Keratinocyte (primary cell): ENCODE data around the gene TNFSF11. TPM values are rescaled to one million over a fixed set of nuclear protein-coding genes. Genes with fewer than 3 reads are reported as not detected.

Experiments used
- DNase-seq: peaks from one replicate; pipeline ENCODE4 v3.0.0-alpha.2; 2011; ENCODE audit warnings: low read depth, missing footprints, low spot score
- FAIRE-seq: peaks from 2 replicates; lab custom pipeline; 2011; peaks lifted over from hg19 to GRCh38; lab: Jason Lieb, UNC
- H2AFZ ChIP-seq: 2 replicates; pipeline ENCODE4 v1.6.0; 2012; ENCODE audit warnings: low read length, control low read depth, inconsistent platforms; ENCODE audit not compliant: control insufficient read depth
- H3K27ac ChIP-seq: 2 replicates; pipeline ENCODE4 v1.5.1; 2011; ENCODE audit warnings: low read length; ENCODE audit not compliant: control insufficient read depth, insufficient read depth
- H3K27me3 ChIP-seq: 3 replicates; pipeline ENCODE4 v1.6.0; 2011; ENCODE audit warnings: low read length; ENCODE audit not compliant: control insufficient read depth, insufficient read depth; ENCODE audit errors: extremely low read depth
- H3K36me3 ChIP-seq, 2 experiments: 2 replicates in 1 of 2; 3 replicates in 1 of 2; pipeline ENCODE4 v1.5.1; 2011; ENCODE audit warnings: low read length in 2 of 2, mild to moderate bottlenecking in 1 of 2; ENCODE audit not compliant: control insufficient read depth in 2 of 2, insufficient read depth in 2 of 2; ENCODE audit errors: extremely low read depth in 1 of 2
- H3K4me1 ChIP-seq: 3 replicates; pipeline ENCODE4 v1.5.1; 2011; ENCODE audit warnings: low read length; ENCODE audit not compliant: control insufficient read depth, insufficient read depth; ENCODE audit errors: extremely low read depth
- H3K4me2 ChIP-seq: 3 replicates; pipeline ENCODE4 v1.6.0; 2011; ENCODE audit warnings: low read depth, low read length; ENCODE audit not compliant: control insufficient read depth, insufficient read depth; ENCODE audit errors: extremely low read depth
- H3K4me3 ChIP-seq, 3 experiments: fragments of 200-600 bp in 1 of 3; sonication (generic) in 1 of 3; 2 replicates in 2 of 3; 3 replicates in 1 of 3; pipeline ENCODE4 v1.5.1; 2011 to 2016; ENCODE audit warnings: low read length in 3 of 3, mild to moderate bottlenecking in 3 of 3, control low read depth in 2 of 3, inconsistent platforms in 1 of 3, low read depth in 1 of 3, mixed read lengths in 1 of 3, mixed run types in 1 of 3, moderate library complexity in 1 of 3; ENCODE audit not compliant: control insufficient read depth in 2 of 3, insufficient read depth in 2 of 3; ENCODE audit errors: extremely low read depth in 1 of 3
- H3K79me2 ChIP-seq: 2 replicates; pipeline ENCODE4 v1.6.0; 2012; ENCODE audit warnings: low read length; ENCODE audit not compliant: control insufficient read depth, insufficient read depth
- H3K9ac ChIP-seq: 3 replicates; pipeline ENCODE4 v1.6.0; 2011; ENCODE audit warnings: low read length; ENCODE audit not compliant: control insufficient read depth, insufficient read depth; ENCODE audit errors: extremely low read depth
- H3K9me1 ChIP-seq: 3 replicates; pipeline ENCODE4 v1.6.0; 2011; ENCODE audit warnings: low read length; ENCODE audit not compliant: control insufficient read depth, insufficient read depth; ENCODE audit errors: extremely low read depth
- H3K9me3 ChIP-seq: 2 replicates; pipeline ENCODE4 v1.5.1; 2012; ENCODE audit warnings: low read depth, low read length; ENCODE audit not compliant: control insufficient read depth
- H4K20me1 ChIP-seq: 3 replicates; pipeline ENCODE4 v1.6.0; 2011; ENCODE audit warnings: low read length; ENCODE audit not compliant: control insufficient read depth, insufficient read depth; ENCODE audit errors: extremely low read depth
- CTCF ChIP-seq, 3 experiments: IDR thresholded peaks in 1 of 3; conservative IDR thresholded peaks in 1 of 3; optimal IDR thresholded peaks in 1 of 3; 2 replicates in 2 of 3; 3 replicates in 1 of 3; pipeline versions ENCODE3 to v1.5.1; 2011; ENCODE audit warnings: low read length in 3 of 3, mild to moderate bottlenecking in 3 of 3, moderate library complexity in 2 of 3, control low read depth in 1 of 3, inconsistent platforms in 1 of 3; ENCODE audit not compliant: insufficient read depth in 2 of 3; ENCODE audit errors: extremely low read depth in 1 of 3
- EZH2 ChIP-seq: IDR thresholded peaks from one replicate; pipeline ENCODE4 v1.6.1; 2012; ENCODE audit warnings: inconsistent platforms, mild to moderate bottlenecking, low read length, moderate library complexity
- dilution Hi-C: fragments of 300-500 bp; cut with MboI; formaldehyde crosslinking; loops from one replicate; pipeline ENCODE4 v1.7.0; 2020; ENCODE audit warnings: low sequenced_read_pairs; ENCODE audit not compliant: extremely low pct_ligation_motif_present
- polyA plus RNA-seq, 5 experiments: library from polyadenylated mRNA; depleted of rRNA in 3 of 5; stranded (reverse) in 3 of 5; stranded (forward) in 1 of 5; unstranded in 1 of 5; fragments of >200 nt; gene quantifications; 1 replicate in 1 of 5; 2 replicates in 3 of 5; 3 replicates in 1 of 5; pipeline versions ENCODE4 v1.2.1 to v1.2.3, GENCODE V29; 2011 to 2012; ENCODE audit warnings: missing spikeins in 2 of 5, low read depth in 1 of 5, low replicate concordance in 1 of 5

TNFSF11 gene
- polyA plus RNA-seq, 1 donor (not counting 4 experiments of a cell fraction or from before 2014, with no cell fraction given) = not detected

GRCh38 chr13:42548731-42549551 is 25.0 kb upstream of the TNFSF11 start:
- Histone ChIP-seq H3K27me3 (peaks cover 5% of the 10 kb centered on the region), H3K27ac (no peak overlapping the region), H2AFZ (no peak overlapping the region), H3K9me3 (no peaks in the 10 kb centered on the region), H3K4me3 (no peak overlapping the region), H3K4me1 (no peaks in the 10 kb centered on the region), H3K36me3 (no peaks in the 10 kb centered on the region), H3K9me1 (no peaks in the 10 kb centered on the region), H3K4me2 (no peak overlapping the region), H4K20me1 (no peaks in the 10 kb centered on the region), H3K9ac (no peak overlapping the region), H3K79me2 (no peaks in the 10 kb centered on the region)
- FAIRE-seq (no peak), DNase-seq (no peak)
- TF ChIP-seq CTCF (optimal IDR thresholded peaks at IDR 0.05 in 1 of 3, IDR thresholded peaks at IDR 0.05 in 1 of 3, conservative IDR thresholded peaks at IDR 0.05 in 1 of 3; ENCODE audit: extremely low read depth in 1 of 3, insufficient read depth in 2 of 3, low read length in 3 of 3) (no peak), EZH2 (no peak)
- dilution Hi-C loops = no loop called here

GRCh38 chr13:42549552-42549936 is 24.4 kb upstream of the TNFSF11 start:
- Histone ChIP-seq H3K27ac (no peak overlapping the region), H3K4me1 (no peaks in the 10 kb centered on the region), H3K4me2 (no peak overlapping the region), H3K9ac (no peak overlapping the region), H4K20me1 (no peaks in the 10 kb centered on the region), H3K79me2 (no peaks in the 10 kb centered on the region), H2AFZ (no peak overlapping the region), H3K36me3 (no peaks in the 10 kb centered on the region), H3K9me3 (no peaks in the 10 kb centered on the region), H3K27me3 (peaks cover 5% of the 10 kb centered on the region), H3K9me1 (no peaks in the 10 kb centered on the region), H3K4me3 (no peak overlapping the region)
- dilution Hi-C loops = no loop called here
- TF ChIP-seq EZH2 = no peak
- no peak for TF ChIP-seq CTCF (optimal IDR thresholded peaks at IDR 0.05 in 1 of 3, IDR thresholded peaks at IDR 0.05 in 1 of 3, conservative IDR thresholded peaks at IDR 0.05 in 1 of 3; ENCODE audit: extremely low read depth in 1 of 3, insufficient read depth in 2 of 3, low read length in 3 of 3)
- no peak for FAIRE-seq
- DNase-seq = no peak
